GM23338 (cell line): Measurements from ENCODE around the gene UBE2E2.

Experiments used
- POLR2AphosphoS5 ChIP-seq: IDR thresholded peaks from 2 replicates; pipeline ENCODE4 v1.6.1; 2016; ENCODE audit warnings: antibody characterized with exemption, low read depth
- TF ChIP-seq, protein P1 (sequence below), 2 experiments: fragments of 200-600 bp in 1 of 2; sonication (generic) in 1 of 2; conservative IDR thresholded peaks; 2 replicates each; pipeline versions ENCODE4 v1.5.1 to v1.6.1; 2016 to 2017; ENCODE audit warnings: antibody characterized with exemption in 2 of 2, low read depth in 2 of 2, mild to moderate bottlenecking in 2 of 2, moderate library complexity in 1 of 2

DNA sequence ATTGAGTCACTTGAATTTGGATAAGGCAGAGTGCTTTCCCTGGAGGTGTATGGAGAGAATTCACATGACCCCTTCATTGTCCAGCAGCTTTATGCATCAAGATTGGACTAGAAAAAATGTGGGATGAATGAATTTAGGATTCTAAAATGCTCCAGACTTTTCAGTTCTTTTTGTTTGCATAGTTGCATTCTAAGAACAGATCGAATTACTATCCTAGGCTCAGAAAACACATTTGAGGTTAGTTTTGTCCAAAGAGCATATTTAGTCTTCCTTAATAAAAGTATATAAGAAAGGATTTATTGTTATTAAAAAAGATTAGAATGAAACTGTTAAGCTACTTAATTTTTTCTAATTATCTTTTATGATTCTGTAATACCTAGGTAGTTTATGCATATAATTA, 127.4 kb downstream of the UBE2E2 start:
- TF ChIP-seq, protein P1, sequence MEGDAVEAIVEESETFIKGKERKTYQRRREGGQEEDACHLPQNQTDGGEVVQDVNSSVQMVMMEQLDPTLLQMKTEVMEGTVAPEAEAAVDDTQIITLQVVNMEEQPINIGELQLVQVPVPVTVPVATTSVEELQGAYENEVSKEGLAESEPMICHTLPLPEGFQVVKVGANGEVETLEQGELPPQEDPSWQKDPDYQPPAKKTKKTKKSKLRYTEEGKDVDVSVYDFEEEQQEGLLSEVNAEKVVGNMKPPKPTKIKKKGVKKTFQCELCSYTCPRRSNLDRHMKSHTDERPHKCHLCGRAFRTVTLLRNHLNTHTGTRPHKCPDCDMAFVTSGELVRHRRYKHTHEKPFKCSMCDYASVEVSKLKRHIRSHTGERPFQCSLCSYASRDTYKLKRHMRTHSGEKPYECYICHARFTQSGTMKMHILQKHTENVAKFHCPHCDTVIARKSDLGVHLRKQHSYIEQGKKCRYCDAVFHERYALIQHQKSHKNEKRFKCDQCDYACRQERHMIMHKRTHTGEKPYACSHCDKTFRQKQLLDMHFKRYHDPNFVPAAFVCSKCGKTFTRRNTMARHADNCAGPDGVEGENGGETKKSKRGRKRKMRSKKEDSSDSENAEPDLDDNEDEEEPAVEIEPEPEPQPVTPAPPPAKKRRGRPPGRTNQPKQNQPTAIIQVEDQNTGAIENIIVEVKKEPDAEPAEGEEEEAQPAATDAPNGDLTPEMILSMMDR (conservative IDR thresholded peaks at IDR 0.05; ENCODE audit: low read depth in 2 of 2): no peak
- no peak for TF ChIP-seq POLR2AphosphoS5
